Omental fat pad (tissue), 4 donors: Measurements from ENCODE around the gene IL12A. TPM values are rescaled to one million over a fixed set of nuclear protein-coding genes. Genes with fewer than 3 reads are reported as not detected.

Experiments used
- ATAC-seq: fragments of 150-250 bp; one replicate; pipeline ENCODE4 v1.9.1; 2016; ENCODE audit warnings: mild to moderate bottlenecking, moderate library complexity; ENCODE audit not compliant: low FRiP score
- DNase-seq: peaks from one replicate; pipeline ENCODE4 v3.0.0-alpha.2; 2019; ENCODE audit warnings: low spot score
- total RNA-seq, 4 donors: library from RNA; depleted of rRNA; stranded (reverse); fragments of >200 nt; gene quantifications; one replicate each; pipeline ENCODE4 v1.1.0, GENCODE V29; 2016
- TF ChIP-seq, protein P1 (sequence below), 3 donors: fragments of 450-650 bp; IDR thresholded peaks; one replicate each; pipeline ENCODE4 v1.5.1; 2016 to 2017; ENCODE audit warnings: antibody characterized with exemption in 3 of 3, mild to moderate bottlenecking in 3 of 3, moderate library complexity in 2 of 3

IL12A gene
- total RNA-seq, 4 donors from 2014 or later: 1.1 to 2.8 (median 2.4) TPM; not detected in 1

DNA sequence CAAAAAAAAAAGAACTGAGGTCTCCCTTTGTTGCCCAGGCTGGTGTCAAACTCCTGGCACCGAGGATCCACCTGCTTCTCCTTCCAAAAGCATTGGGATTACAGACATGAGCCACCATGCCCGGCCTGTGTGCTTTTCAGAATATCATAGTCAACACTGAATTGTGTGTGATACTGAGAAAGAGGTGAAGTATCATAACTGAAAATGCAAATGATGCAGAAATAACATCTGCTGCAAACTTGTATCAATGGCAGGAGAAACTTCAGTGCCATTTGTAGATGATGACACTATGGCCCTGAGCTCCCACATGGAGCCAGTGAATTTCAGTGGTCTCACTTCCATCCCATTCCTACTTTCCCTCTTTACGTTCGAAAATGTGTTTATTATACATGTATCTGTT, 21.9 kb downstream of the IL12A start:
- TF ChIP-seq, protein P1, sequence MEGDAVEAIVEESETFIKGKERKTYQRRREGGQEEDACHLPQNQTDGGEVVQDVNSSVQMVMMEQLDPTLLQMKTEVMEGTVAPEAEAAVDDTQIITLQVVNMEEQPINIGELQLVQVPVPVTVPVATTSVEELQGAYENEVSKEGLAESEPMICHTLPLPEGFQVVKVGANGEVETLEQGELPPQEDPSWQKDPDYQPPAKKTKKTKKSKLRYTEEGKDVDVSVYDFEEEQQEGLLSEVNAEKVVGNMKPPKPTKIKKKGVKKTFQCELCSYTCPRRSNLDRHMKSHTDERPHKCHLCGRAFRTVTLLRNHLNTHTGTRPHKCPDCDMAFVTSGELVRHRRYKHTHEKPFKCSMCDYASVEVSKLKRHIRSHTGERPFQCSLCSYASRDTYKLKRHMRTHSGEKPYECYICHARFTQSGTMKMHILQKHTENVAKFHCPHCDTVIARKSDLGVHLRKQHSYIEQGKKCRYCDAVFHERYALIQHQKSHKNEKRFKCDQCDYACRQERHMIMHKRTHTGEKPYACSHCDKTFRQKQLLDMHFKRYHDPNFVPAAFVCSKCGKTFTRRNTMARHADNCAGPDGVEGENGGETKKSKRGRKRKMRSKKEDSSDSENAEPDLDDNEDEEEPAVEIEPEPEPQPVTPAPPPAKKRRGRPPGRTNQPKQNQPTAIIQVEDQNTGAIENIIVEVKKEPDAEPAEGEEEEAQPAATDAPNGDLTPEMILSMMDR (IDR thresholded peaks at IDR 0.05): no peak
- ATAC-seq (no peak), DNase-seq (no peak)

GRCh38 chr3:160012108-160012507, 23.5 kb downstream of the IL12A start:
- no peak for DNase-seq
- TF ChIP-seq, protein P1 (IDR thresholded peaks at IDR 0.05): no peak
- no peak for ATAC-seq

DNA sequence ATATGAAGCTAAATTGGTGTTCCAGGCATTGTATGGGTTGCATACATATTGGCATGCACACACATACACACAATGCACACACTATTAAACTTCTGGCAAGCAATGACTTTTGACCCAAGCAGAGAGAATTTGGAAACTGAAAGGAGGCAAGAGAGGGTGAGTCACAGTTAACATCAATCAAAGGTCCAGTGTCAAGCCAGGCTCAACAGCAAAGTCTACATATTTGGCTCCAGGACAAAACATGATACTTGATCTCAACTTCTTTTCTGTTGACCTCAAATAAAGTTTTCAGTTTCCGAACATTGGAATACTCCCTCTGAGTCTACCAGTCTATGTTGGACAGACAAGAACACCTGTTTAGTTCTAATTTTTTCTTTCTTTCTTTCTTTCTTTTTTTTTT, 28.3 kb downstream of the IL12A start:
- ATAC-seq (no peak), DNase-seq (no peak)
- TF ChIP-seq, protein P1 (IDR thresholded peaks at IDR 0.05): no peak

DNA sequence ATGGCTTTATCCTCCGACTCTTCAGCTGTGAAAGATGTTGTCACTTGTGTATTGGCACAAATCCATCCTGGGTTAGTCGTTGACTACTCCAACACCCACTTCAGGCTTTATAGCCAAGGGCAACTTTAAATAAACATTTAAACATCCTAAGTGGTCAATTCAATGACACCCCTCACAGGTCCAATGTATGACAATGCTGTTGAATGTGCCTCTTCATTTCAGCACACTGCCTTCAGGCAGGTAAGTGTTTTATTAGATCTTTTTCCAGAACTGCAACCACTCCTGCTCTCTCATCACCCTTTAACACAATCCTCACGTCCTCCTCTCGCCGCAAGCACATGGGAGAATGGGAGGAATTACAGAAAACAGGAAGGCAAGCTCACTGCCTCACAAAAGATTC, 30.3 kb downstream of the IL12A start:
- ATAC-seq: no peak
- TF ChIP-seq, protein P1 (IDR thresholded peaks at IDR 0.05): no peak
- no peak for DNase-seq

- DNase-seq (no peak), ATAC-seq (no peak)
- TF ChIP-seq, protein P1 (IDR thresholded peaks at IDR 0.05): no peak
Observed at GRCh38 chr3:160020057-160020711, 31.5 kb downstream of the IL12A start.

GRCh38 chr3:160022068-160022467, 33.4 kb downstream of the IL12A start:
- TF ChIP-seq, protein P1 (IDR thresholded peaks at IDR 0.05): no peak
- ATAC-seq: no peak
- no peak for DNase-seq

DNA sequence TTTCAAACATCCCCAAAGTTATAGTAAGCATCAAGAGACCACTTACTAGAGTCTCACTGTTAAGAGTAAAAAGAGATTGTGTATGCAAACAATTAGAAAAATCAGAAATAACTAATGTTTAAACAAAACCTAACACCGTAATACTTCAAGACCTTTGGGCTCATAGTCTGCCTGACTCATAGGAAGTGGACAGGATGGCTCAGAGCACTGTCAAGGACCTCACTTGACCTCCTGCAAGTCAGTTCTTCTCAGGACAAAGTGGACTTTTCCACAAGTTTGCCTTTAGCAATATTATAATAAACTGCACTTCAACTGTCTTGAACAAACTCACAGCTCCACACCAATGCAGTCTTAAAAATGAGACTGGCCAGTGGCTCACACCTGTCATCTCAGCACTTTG, 34.8 kb downstream of the IL12A start:
- ATAC-seq (no peak), DNase-seq (no peak)
- TF ChIP-seq, protein P1 (IDR thresholded peaks at IDR 0.05): no peak
